Sigmoid colon (tissue), 4 donors: ENCODE results near the gene NPLOC4.

Experiments
- CTCF ChIP-seq, 4 experiments: fragments of 450-650 bp in 3 of 4; fragments of 200-600 bp in 1 of 4; IDR thresholded peaks; one replicate each; pipeline ENCODE4 v1.5.1; 2016 to 2019; ENCODE audit warnings: antibody characterized with exemption in 4 of 4, mild to moderate bottlenecking in 3 of 4, moderate library complexity in 2 of 4
- POLR2A ChIP-seq, 2 donors: fragments of 450-650 bp; IDR thresholded peaks; one replicate each; pipeline ENCODE4 v1.6.1; 2016; ENCODE audit warnings: antibody characterized with exemption in 2 of 2, mild to moderate bottlenecking in 2 of 2, moderate library complexity in 2 of 2
- POLR2AphosphoS5 ChIP-seq, 4 donors: sonication (generic); formaldehyde crosslinking; IDR thresholded peaks; one replicate each; pipeline ENCODE4 v1.6.1; 2017; ENCODE audit warnings: antibody characterized with exemption in 4 of 4

DNA sequence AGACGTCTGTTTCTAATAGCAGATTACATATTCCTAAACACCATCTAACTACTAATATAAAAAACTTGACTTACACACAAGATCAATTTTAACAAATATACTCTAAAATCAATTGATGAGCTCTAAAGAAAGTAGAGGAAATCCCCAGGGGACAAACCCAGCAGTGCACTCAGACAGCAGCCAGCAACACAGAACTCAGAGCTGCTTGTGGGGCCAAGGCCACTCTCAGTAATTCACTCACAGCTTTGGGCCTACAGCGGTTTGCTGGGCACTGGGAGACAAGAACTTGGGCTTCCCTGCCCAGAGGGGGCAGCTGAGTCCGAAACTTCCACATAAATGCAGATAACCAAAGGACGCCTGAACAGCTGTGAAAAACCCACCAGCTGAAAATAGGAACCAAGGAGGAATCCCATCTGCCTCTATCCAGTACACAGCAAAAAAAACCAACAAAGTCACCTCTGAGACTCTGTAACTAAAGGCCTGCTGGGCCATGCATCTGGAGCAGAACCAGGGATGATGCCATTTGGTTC is 21.4 kb downstream of the NPLOC4 start:
- no peak for TF ChIP-seq CTCF (IDR thresholded peaks at IDR 0.05)
- no peak for TF ChIP-seq POLR2AphosphoS5 (IDR thresholded peaks at IDR 0.05)
- no peak for TF ChIP-seq POLR2A (IDR thresholded peaks at IDR 0.05)
